Measurements from ENCODE around the gene TOX3.

TOX3 gene

DNA sequence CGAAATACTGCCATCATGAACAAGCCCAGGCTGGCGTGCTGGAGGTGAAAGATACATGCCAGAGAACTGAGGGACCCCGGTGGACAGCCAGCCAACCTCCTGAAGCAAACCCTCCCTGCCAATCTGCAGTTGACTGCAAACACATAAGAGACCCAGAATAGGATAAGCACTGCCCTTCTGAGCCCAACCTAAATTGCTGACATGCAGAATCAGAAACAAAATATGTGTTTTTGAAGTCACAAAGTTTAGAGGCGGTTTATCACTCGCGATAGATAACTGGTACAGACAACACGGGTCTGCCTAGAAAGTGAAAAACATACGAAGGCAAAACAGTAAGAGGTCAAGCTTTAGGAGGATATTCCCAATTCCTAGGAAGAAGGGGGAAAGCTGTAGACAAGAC is 14.6 kb downstream of the TOX3 start:
- ChIA-PET POLR2A (no interaction called here), CTCF (no interaction called here)
- TF ChIP-seq, protein P1, sequence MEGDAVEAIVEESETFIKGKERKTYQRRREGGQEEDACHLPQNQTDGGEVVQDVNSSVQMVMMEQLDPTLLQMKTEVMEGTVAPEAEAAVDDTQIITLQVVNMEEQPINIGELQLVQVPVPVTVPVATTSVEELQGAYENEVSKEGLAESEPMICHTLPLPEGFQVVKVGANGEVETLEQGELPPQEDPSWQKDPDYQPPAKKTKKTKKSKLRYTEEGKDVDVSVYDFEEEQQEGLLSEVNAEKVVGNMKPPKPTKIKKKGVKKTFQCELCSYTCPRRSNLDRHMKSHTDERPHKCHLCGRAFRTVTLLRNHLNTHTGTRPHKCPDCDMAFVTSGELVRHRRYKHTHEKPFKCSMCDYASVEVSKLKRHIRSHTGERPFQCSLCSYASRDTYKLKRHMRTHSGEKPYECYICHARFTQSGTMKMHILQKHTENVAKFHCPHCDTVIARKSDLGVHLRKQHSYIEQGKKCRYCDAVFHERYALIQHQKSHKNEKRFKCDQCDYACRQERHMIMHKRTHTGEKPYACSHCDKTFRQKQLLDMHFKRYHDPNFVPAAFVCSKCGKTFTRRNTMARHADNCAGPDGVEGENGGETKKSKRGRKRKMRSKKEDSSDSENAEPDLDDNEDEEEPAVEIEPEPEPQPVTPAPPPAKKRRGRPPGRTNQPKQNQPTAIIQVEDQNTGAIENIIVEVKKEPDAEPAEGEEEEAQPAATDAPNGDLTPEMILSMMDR (IDR thresholded peaks at IDR 0.05; ENCODE audit: control extremely low read depth, extremely low read depth, low read depth, missing control alignments): no peak
- no peak for DNase-seq (ENCODE audit: extremely low spot score)

DNA sequence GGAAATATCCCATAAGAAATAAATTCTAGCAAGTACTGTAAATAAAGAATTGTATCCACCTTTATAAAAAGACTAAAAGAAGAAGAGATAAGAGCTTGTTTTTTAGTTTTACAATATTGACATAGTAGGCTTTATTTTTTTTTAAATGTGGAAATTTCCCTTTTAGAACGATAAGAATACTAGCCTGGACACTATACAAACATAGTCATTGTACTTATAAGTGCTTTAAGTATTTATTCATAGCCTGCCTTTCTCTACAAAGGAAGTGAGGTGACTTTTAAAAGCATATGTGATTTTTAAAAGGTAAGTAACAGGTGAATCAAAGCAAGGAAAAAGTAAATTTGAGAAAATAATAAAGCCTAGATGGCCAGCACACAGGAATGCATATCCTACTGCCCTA is 17.7 kb downstream of the TOX3 start:
- CTCF ChIA-PET: no interaction called here
- TF ChIP-seq, protein P1 (IDR thresholded peaks at IDR 0.05; ENCODE audit: control extremely low read depth, extremely low read depth, low read depth, missing control alignments): no peak
- POLR2A ChIA-PET: no interaction called here
- DNase-seq (ENCODE audit: extremely low spot score): no peak

DNA sequence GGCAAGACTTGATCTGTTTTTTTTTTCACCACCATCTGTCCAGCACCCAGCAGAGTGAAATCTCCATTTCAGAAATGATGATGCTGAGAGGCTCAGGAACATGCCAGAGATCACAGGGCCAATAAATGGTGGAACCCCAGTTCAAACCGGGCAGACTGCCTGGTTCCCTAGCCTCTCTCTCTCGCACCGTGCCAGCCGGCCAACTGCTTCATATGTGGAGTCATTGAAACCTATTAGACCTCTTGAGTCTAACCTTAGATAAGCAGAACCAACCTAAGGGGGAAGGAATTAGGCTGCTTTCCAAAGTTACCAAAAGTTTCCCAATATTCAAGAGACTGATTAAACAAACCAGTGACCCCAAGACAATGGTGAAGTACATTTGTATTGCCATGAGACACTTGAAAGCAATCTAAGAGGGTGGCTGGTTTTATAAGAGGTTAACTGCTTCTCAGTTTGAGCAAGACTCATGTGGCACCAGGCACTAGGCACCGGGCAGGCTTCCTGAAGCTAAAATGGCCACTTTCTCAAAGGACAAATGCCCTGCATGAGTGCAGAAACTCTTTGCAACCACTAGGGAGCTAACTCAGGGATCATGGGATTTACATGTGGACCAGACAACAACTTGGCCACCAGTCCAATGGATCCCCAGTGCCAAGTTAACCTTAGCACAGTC is 18.4 kb downstream of the TOX3 start:
- DNase-seq (ENCODE audit: extremely low spot score): no peak
- POLR2A ChIA-PET: no interaction called here
- TF ChIP-seq, protein P1 (IDR thresholded peaks at IDR 0.05; ENCODE audit: control extremely low read depth, extremely low read depth, low read depth, missing control alignments): no peak
- CTCF ChIA-PET: no interaction called here

DNA sequence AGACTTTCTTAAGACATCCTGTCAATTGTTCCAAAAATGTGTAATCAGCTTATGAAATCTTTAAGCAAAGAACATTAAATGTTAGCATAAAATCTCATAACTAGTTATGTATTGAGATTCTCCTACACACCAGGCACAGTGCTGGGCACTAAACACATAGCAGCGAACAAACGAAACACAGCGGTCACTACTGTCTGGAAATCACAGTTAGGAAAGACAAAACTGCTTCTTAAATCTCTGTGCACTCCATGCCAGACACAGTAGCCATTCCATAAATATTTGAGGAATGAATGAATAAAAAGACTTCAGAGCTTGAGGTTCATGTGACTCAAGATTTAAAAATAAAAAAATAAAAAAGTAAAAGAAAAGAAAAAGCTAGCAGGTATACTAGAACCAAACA is 20.1 kb downstream of the TOX3 start:
- DNase-seq (ENCODE audit: extremely low spot score): no peak
- TF ChIP-seq, protein P1 (IDR thresholded peaks at IDR 0.05; ENCODE audit: control extremely low read depth, extremely low read depth, low read depth, missing control alignments): no peak
- CTCF ChIA-PET: no interaction called here
- POLR2A ChIA-PET: no interaction called here

DNA sequence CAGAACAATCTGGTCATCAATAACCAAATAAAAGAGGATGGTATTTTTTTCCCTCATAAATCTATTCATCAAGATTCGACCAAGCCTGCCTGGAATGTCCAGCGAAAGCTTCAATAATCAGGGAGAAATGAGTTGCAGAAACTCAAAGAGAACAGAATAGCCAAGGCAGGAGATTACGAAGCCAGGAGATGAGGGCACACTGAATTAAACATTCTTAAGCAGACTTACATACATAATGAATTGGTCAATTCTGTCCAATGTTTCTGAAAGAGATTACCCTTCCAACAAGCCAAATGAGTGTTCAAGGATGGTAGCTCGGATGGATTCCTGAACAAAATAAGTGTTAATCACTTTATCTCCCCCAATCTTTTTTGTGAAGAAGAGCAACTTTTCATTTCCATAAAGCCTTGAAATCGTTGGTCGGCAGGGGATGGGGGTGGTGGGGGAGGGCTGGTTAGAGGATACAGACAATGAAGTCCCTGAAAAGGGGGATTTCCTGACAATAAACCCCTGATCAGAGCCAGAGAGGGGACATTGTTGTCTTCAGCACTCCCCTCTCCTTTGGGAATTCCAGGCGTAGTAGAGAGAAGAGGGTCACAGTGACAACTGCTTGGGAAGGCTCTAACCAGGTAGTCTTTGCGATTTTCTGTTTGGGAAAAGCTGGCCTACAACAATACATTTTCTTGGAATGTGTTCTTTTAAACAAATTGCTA is 20.7 kb downstream of the TOX3 start:
- CTCF ChIA-PET: no interaction called here
- POLR2A ChIA-PET: no interaction called here
- TF ChIP-seq, protein P1 (IDR thresholded peaks at IDR 0.05; ENCODE audit: control extremely low read depth, extremely low read depth, low read depth, missing control alignments): no peak
- no peak for DNase-seq (ENCODE audit: extremely low spot score)

DNA sequence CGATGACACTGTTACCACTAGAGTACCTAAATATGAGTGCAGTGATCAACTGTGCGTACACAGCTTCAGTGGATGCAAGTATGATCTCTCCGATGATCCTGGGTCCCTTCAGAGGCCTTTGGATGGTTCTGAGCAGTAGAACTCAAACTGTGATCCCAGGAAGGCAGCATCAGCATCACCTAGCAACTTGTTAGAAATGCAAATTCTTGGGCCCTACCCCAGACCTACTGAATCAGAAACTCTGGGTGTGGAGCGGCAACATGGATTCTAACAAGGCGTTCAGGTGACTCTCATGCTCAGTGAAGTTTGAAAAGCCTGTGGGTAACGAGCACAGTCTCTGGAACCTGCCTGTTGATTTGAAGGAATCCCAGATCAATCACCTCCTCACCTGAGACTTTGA is 25.4 kb downstream of the TOX3 start:
- POLR2A ChIA-PET: no interaction called here
- TF ChIP-seq, protein P1 (IDR thresholded peaks at IDR 0.05; ENCODE audit: control extremely low read depth, extremely low read depth, low read depth, missing control alignments): no peak
- no peak for DNase-seq (ENCODE audit: extremely low spot score)
- CTCF ChIA-PET: no interaction called here

Data from GM10248 (cell line).